Right hindlimb (tissue), 1 donor: ENCODE measurements around the gene GRWD1.

ENCODE experiments used
- DNase-seq: peaks from one replicate; pipeline ENCODE4 v3.0.0-alpha.2; 2018

Gene GRWD1

GRCh38 chr19:48499316-48500090 lies 53.7 kb downstream of the GRWD1 start:
- no peak for DNase-seq

DNA sequence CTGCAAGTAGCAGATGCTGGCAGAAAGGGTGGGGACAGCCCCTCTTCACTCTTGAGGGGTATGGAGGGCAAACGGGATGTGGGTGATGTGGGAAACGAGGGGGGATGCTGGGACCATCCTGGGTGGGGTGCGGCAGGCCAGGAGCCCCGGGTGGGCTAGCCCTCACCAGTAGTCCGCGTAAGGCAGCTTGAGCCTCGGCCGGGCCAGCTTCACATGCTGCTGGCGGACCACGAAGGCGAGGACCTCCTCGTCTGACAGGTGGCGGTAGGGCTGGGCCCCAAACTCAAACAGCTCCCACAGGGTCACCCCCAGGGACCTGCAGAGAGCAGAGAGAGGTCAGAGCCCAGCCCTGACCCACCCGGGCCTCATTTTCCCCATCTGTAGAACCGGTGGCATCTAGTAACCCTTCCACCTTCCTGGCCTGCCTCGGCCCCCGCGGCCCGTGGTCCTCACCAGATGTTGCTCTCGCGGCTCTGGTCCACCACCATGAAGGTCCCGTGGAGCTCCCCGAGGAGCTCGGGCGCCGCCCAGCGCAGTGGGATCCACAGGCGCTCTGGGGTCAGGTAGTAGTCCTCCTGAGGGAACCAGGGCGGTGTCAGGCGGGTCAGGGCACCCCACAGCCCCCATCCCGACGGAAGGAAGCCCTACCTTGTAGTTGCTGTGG lies 55.2 kb downstream of the GRWD1 start:
- DNase-seq = no peak

GRCh38 chr19:48501494-48502349 lies 55.9 kb downstream of the GRWD1 start:
- no peak for DNase-seq

DNA sequence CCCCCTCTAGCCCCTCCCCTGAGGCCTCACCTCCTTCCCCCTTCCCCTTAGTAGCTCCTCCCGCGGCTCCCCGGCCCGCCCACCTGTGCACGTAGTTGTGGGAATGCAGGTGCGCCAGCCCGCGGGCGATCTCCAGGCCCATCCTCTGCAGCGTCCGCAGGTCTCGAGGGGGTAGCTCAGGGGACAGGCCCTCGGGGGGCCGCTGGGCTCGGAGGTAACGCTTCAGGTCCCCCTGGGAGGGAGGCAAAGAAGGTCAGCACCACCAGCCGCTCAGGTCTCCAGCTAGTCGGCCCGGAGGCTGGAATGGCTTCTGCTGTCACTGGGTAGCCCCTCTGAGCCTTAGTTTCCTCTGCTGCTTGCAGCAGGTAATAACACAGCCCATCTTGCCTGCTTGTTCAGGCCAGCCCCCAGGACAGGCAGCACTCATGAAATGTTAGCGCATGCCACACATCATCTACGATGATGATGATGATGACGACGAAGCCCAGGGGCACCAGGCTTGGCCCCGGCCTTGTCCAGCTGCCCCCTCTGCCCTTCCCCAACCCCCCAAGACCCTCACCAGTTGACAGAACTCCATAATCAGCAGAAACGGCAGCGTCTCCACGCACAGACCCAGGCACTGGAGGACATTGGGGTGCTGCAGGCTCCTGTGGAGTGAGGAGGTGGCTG lies 56.7 kb downstream of the GRWD1 start:
- DNase-seq = no peak

GRCh38 chr19:48506138-48506733 lies 60.5 kb downstream of the GRWD1 start:
- DNase-seq = no peak
